ENCODE results near the gene CIROP.

The CIROP gene

GRCh38 chr14:23141706-23142444, 37.1 kb upstream of the CIROP start:
- H3K36me3 Mint-ChIP-seq (ENCODE audit: insufficient read depth), result no peaks in the 10 kb centered on the region
- H3K9me3 Mint-ChIP-seq, result no peaks in the 10 kb centered on the region
- peaks cover 14% of the 10 kb centered on the region for H3K27me3 Mint-ChIP-seq
- H3K27ac Mint-ChIP-seq (ENCODE audit: low read depth), result no peak overlapping the region
- DNase-seq (ENCODE audit: low spot score in 2 of 2) (no peak), ATAC-seq (replicated peaks; ENCODE audit: extremely low read depth, poor library complexity, severe bottlenecking) (no peak)
- no peaks in the 10 kb centered on the region for H3K4me1 Mint-ChIP-seq
- no peak overlapping the region for H3K4me3 Mint-ChIP-seq

- Mint-ChIP-seq H3K27ac (ENCODE audit: low read depth) (no peak overlapping the region), H3K4me1 (no peaks in the 10 kb centered on the region), H3K4me3 (no peak overlapping the region), H3K27me3 (no peaks in the 10 kb centered on the region), H3K9me3 (no peaks in the 10 kb centered on the region), H3K36me3 (ENCODE audit: insufficient read depth) (no peaks in the 10 kb centered on the region)
- ATAC-seq (replicated peaks; ENCODE audit: extremely low read depth, poor library complexity, severe bottlenecking) (no peak), DNase-seq (ENCODE audit: low spot score in 2 of 2) (no peak)
These were observed 35.6 kb upstream of the CIROP start for GRCh38 chr14:23140371-23140770.

- no peaks in the 10 kb centered on the region for H3K36me3 Mint-ChIP-seq (ENCODE audit: insufficient read depth)
- H3K27me3 Mint-ChIP-seq, result no peaks in the 10 kb centered on the region
- H3K27ac Mint-ChIP-seq (ENCODE audit: low read depth), result no peak overlapping the region
- no peak for DNase-seq (ENCODE audit: low spot score in 2 of 2)
- no peaks in the 10 kb centered on the region for H3K9me3 Mint-ChIP-seq
- H3K4me1 Mint-ChIP-seq, result no peaks in the 10 kb centered on the region
- no peak for ATAC-seq (replicated peaks; ENCODE audit: extremely low read depth, poor library complexity, severe bottlenecking)
- H3K4me3 Mint-ChIP-seq, result no peak overlapping the region
These were observed 35.1 kb upstream of the CIROP start for GRCh38 chr14:23139874-23140273.

GRCh38 chr14:23137813-23138535, 33.2 kb upstream of the CIROP start:
- no peak overlapping the region for H3K27ac Mint-ChIP-seq (ENCODE audit: low read depth)
- ATAC-seq (replicated peaks; ENCODE audit: extremely low read depth, poor library complexity, severe bottlenecking), result no peak
- no peak overlapping the region for H3K4me3 Mint-ChIP-seq

GRCh38 chr14:23137192-23137812, 32.5 kb upstream of the CIROP start:
- no peak overlapping the region for H3K27ac Mint-ChIP-seq (ENCODE audit: low read depth)
- ATAC-seq (replicated peaks; ENCODE audit: extremely low read depth, poor library complexity, severe bottlenecking), result no peak
- DNase-seq (ENCODE audit: low spot score in 2 of 2), result no peak
- no peaks in the 10 kb centered on the region for H3K9me3 Mint-ChIP-seq
- H3K4me1 Mint-ChIP-seq, result no peaks in the 10 kb centered on the region
- no peaks in the 10 kb centered on the region for H3K27me3 Mint-ChIP-seq
- peaks cover 2% of the 10 kb centered on the region for H3K36me3 Mint-ChIP-seq (ENCODE audit: insufficient read depth)
- H3K4me3 Mint-ChIP-seq, result no peak overlapping the region

More at GRCh38 chr14:23137813-23138535, 33.2 kb upstream of the CIROP start:
- H3K27me3 Mint-ChIP-seq, result no peaks in the 10 kb centered on the region
- DNase-seq (ENCODE audit: low spot score in 2 of 2), result no peak
- H3K4me1 Mint-ChIP-seq, result no peaks in the 10 kb centered on the region
- no peaks in the 10 kb centered on the region for H3K9me3 Mint-ChIP-seq
- H3K36me3 Mint-ChIP-seq (ENCODE audit: insufficient read depth), result no peaks in the 10 kb centered on the region

GRCh38 chr14:23136566-23137133, 31.9 kb upstream of the CIROP start:
- Mint-ChIP-seq H3K27ac (ENCODE audit: low read depth) (no peak overlapping the region), H3K36me3 (ENCODE audit: insufficient read depth) (peaks cover 2% of the 10 kb centered on the region), H3K27me3 (no peaks in the 10 kb centered on the region)

GRCh38 chr14:23132970-23133369, 28.2 kb upstream of the CIROP start:
- ATAC-seq (replicated peaks; ENCODE audit: extremely low read depth, poor library complexity, severe bottlenecking), result no peak
- no peaks in the 10 kb centered on the region for H3K9me3 Mint-ChIP-seq

More at GRCh38 chr14:23136566-23137133, 31.9 kb upstream of the CIROP start:
- ATAC-seq (replicated peaks; ENCODE audit: extremely low read depth, poor library complexity, severe bottlenecking) (no peak), DNase-seq (ENCODE audit: low spot score in 2 of 2) (no peak)
- H3K4me3 Mint-ChIP-seq, result no peak overlapping the region
- no peaks in the 10 kb centered on the region for H3K9me3 Mint-ChIP-seq
- no peaks in the 10 kb centered on the region for H3K4me1 Mint-ChIP-seq

GRCh38 chr14:23131482-23131881, 26.7 kb upstream of the CIROP start:
- H3K9me3 Mint-ChIP-seq, result no peaks in the 10 kb centered on the region
- peaks cover 37% of the 10 kb centered on the region for H3K27me3 Mint-ChIP-seq
- H3K27ac Mint-ChIP-seq (ENCODE audit: low read depth), result no peak overlapping the region
- H3K36me3 Mint-ChIP-seq (ENCODE audit: insufficient read depth), result peaks cover 2% of the 10 kb centered on the region
- no peak for ATAC-seq (replicated peaks; ENCODE audit: extremely low read depth, poor library complexity, severe bottlenecking)
- H3K4me3 Mint-ChIP-seq, result no peak overlapping the region
- H3K4me1 Mint-ChIP-seq, result peaks cover 5% of the 10 kb centered on the region
- no peak for DNase-seq (ENCODE audit: low spot score in 2 of 2)

More at GRCh38 chr14:23132970-23133369, 28.2 kb upstream of the CIROP start:
- no peak overlapping the region for H3K4me3 Mint-ChIP-seq
- no peak for DNase-seq (ENCODE audit: low spot score in 2 of 2)
- H3K27me3 Mint-ChIP-seq, result peaks cover 30% of the 10 kb centered on the region
- H3K36me3 Mint-ChIP-seq (ENCODE audit: insufficient read depth), result peaks cover 2% of the 10 kb centered on the region
- peaks cover 3% of the 10 kb centered on the region for H3K4me1 Mint-ChIP-seq
- no peak overlapping the region for H3K27ac Mint-ChIP-seq (ENCODE audit: low read depth)

GRCh38 chr14:23130871-23131270, 26.1 kb upstream of the CIROP start:
- H3K9me3 Mint-ChIP-seq, result no peaks in the 10 kb centered on the region
- peaks cover 5% of the 10 kb centered on the region for H3K4me1 Mint-ChIP-seq
- peaks cover 43% of the 10 kb centered on the region for H3K27me3 Mint-ChIP-seq
- no peak overlapping the region for H3K27ac Mint-ChIP-seq (ENCODE audit: low read depth)
- H3K4me3 Mint-ChIP-seq, result no peak overlapping the region
- peaks cover 2% of the 10 kb centered on the region for H3K36me3 Mint-ChIP-seq (ENCODE audit: insufficient read depth)
- DNase-seq (ENCODE audit: low spot score in 2 of 2) (no peak), ATAC-seq (replicated peaks; ENCODE audit: extremely low read depth, poor library complexity, severe bottlenecking) (no peak)

GRCh38 chr14:23129759-23130316, 25.0 kb upstream of the CIROP start:
- Mint-ChIP-seq H3K9me3 (no peaks in the 10 kb centered on the region), H3K4me1 (peaks cover 5% of the 10 kb centered on the region), H3K36me3 (ENCODE audit: insufficient read depth) (peaks cover 2% of the 10 kb centered on the region)

GRCh38 chr14:23128969-23129758, 24.4 kb upstream of the CIROP start:
- H3K27ac Mint-ChIP-seq (ENCODE audit: low read depth), result no peak overlapping the region
- peaks cover 43% of the 10 kb centered on the region for H3K27me3 Mint-ChIP-seq
- ATAC-seq (replicated peaks; ENCODE audit: extremely low read depth, poor library complexity, severe bottlenecking), result no peak
- peaks cover 5% of the 10 kb centered on the region for H3K4me1 Mint-ChIP-seq
- no peaks in the 10 kb centered on the region for H3K9me3 Mint-ChIP-seq
- H3K36me3 Mint-ChIP-seq (ENCODE audit: insufficient read depth), result peaks cover 2% of the 10 kb centered on the region
- H3K4me3 Mint-ChIP-seq, result no peak overlapping the region
- no peak for DNase-seq (ENCODE audit: low spot score in 2 of 2)

More at GRCh38 chr14:23129759-23130316, 25.0 kb upstream of the CIROP start:
- Mint-ChIP-seq H3K27ac (ENCODE audit: low read depth) (no peak overlapping the region), H3K4me3 (no peak overlapping the region), H3K27me3 (peaks cover 43% of the 10 kb centered on the region)
- DNase-seq (ENCODE audit: low spot score in 2 of 2), result no peak
- no peak for ATAC-seq (replicated peaks; ENCODE audit: extremely low read depth, poor library complexity, severe bottlenecking)

- DNase-seq (ENCODE audit: low spot score in 2 of 2) (no peak), ATAC-seq (replicated peaks; ENCODE audit: extremely low read depth, poor library complexity, severe bottlenecking) (no peak)
- no peak overlapping the region for H3K27ac Mint-ChIP-seq (ENCODE audit: low read depth)
- no peaks in the 10 kb centered on the region for H3K9me3 Mint-ChIP-seq
- peaks cover 2% of the 10 kb centered on the region for H3K36me3 Mint-ChIP-seq (ENCODE audit: insufficient read depth)
- no peak overlapping the region for H3K4me3 Mint-ChIP-seq
- peaks cover 43% of the 10 kb centered on the region for H3K27me3 Mint-ChIP-seq
- peaks cover 5% of the 10 kb centered on the region for H3K4me1 Mint-ChIP-seq
These were observed 23.1 kb upstream of the CIROP start for GRCh38 chr14:23127861-23128260.

Measured in central memory CD8-positive, alpha-beta T cell (primary cell).